Stimulated activated CD8-positive, alpha-beta memory T cell treated with anti-CD3 and anti-CD28 coated beads, Interleukin-15, amount 100 ng/mL, for 1 hour (primary cell): ENCODE measurements around the gene BCAP31.
"Not testable (repeated sequence)": the region's sequence is repeated elsewhere in the genome, so short reads cannot be mapped to it uniquely, and the experiment has no call there.

ENCODE experiments used
- DNase-seq: peaks from one replicate; pipeline ENCODE4 v3.0.0-alpha.2; 2020; ENCODE audit warnings: low read depth

Gene BCAP31

DNA sequence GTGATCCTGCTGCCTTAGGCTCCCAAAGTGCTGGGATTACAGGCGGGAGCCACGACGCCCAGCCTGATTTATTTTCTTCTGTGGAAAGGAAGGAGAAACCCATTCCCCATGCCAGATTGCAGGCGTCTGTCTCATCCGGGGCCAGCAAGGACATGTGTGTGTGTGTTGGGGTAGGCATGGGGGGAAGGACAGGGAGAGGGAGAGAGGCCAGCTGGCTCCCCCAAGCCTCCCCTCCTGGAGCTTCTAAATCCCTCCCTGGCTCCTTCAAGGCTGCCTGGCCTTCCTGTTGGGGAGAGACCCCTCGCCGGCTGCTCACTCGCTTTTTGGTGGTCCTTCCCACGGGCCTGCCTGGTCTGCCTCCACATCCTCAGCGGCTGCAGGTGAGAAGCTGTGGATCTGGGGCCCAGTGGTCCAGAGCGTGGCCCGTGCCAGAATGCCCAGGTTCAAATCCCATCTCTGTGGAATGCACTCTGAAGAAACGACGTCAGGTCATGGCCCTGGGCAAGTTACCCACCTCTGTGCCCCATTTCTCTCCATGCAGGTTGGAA is 38.5 kb upstream of the BCAP31 start:
- no peak for DNase-seq

DNA sequence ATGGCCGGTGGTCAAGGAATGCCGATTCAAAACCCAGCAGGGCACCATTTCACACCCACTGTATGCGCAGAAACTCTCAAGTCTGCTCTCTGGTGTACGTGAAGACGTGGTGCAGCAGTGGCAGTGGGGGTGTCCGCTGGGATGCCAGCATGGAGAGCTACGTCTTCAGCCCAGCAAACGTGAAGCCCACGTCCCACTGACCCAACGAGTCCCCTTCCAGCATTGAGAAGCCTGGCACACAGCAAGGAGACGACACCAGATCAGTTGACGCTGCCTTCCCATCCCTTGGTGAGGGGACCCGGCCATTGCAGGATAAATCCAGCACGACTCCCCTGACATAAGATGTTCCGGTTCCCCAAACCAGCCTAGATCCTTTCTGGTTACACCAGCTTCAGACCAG is 37.7 kb upstream of the BCAP31 start:
- DNase-seq = no peak

DNA sequence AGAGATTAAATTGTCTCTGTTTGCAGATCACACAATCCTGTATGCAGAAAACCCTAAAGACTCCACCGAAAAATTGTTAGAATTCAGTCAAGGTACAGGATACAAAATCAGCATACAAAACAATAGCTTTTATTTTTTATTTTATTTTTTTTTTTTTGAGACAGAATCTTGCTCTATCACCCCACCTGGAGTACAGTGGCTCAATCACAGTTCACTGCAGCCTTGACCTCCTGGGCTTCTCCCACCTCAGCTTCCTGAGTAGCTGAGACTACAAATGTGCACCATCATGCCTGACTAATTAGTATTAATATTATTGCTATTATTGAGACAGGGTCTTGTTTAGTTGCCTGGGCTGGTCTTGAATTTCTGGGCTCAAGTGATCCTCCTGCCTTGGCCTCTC is 30.9 kb upstream of the BCAP31 start:
- no peak for DNase-seq

DNA sequence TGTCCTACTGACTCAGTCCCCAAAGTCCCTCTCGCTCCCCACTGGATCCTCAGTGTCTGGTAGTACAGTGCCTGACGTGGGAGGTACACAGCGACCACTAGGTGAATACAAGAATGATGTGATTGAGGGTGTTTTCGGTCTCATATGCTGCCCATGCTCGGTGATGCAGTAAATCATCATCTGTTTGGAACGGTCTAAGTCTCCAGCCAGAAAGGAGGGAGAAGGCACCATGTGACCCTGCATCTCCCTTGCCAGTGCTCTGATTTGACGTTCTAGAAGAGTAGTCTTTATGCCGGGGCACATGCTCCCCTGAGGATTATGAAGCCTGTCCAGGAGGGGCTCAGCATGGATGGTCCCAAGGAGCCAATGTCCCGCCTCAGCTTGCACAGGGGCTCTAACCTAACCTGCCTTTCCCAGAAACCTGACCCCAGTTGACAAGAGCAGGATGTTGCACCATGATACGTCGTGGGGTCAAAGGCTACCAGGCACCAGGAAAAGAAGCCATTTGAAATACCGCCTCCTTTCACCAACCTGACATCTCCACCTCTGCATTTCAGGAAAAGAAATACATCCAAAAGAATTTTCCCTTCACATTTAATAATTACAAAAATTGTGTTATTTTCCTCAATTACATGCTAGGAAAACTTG is 26.1 kb upstream of the BCAP31 start:
- DNase-seq = no peak

DNA sequence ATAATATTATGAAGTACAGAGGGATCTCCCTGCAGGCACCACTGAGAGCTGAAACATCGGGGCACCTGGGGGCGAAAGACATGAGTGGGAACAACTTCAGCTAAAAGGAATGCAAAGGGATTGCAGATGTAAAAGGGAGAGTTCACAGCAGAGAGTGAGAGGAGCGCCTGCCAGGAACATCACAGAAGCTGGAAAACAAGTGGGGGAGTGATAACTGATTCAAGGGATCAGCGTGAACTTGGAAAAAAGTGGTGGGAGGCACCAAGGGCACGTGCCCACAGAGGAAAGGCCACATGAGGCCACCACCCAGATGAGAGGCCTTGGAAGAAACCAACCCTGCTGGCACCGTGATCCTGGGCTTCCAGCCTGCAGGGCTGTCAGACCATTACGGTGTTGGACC is 24.8 kb upstream of the BCAP31 start:
- DNase-seq = not testable (repeated sequence)

DNA sequence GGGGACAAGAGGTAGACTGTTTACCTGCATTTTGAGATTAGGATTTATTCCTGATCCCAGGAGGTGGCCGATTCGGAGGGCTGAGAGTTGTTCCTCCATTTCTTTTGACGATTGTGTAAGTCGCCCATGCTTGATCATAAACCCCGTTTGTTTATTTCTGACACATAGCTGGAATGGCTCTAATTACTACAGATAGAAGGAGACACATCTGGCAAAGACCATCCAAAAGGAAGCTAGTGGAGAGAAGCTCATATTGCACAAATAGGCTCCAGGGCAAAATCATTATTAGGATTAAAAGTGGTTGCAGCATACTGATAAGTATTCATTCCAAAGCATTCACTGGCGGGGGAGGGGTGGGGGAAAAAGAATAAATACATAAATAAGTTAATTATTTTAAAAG is 22.8 kb upstream of the BCAP31 start:
- not testable (repeated sequence) for DNase-seq

DNA sequence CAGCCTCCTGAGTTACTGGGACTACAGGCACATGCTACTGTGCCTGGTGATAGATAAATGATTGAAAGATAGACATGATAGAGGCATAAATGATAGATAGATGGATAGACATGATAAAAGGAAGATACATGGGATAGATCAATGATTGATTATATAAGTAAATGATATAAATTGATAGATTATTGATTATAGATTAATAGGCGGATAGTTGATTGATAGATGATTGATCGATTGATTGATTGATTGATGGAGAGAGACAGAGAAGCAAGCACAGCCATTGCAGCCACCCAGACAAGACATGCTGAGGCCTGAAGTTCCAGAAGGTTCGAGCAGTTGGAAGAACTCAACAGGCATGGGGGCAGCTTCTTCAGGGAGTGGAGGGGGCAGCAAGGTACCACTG is 22.2 kb upstream of the BCAP31 start:
- DNase-seq = no peak

DNA sequence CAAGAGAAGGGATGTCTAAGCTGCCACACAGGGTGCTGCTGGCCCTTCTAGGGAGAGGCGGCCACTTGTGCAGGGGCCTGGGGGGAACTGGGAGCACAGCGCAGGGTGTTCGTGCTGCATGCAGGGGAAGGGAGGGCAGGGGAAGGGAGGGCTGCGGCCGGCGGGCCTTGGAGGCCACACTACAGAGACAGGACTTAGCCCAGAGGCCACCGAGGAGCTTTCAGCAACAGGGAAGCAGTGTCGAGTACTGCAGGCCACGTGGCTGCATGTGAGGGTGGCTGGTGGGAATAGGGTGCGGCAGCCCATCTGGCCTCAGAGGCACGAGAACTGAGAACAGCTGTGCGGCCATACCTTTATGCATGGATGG is 20.9 kb upstream of the BCAP31 start:
- DNase-seq = not testable (repeated sequence)

DNA sequence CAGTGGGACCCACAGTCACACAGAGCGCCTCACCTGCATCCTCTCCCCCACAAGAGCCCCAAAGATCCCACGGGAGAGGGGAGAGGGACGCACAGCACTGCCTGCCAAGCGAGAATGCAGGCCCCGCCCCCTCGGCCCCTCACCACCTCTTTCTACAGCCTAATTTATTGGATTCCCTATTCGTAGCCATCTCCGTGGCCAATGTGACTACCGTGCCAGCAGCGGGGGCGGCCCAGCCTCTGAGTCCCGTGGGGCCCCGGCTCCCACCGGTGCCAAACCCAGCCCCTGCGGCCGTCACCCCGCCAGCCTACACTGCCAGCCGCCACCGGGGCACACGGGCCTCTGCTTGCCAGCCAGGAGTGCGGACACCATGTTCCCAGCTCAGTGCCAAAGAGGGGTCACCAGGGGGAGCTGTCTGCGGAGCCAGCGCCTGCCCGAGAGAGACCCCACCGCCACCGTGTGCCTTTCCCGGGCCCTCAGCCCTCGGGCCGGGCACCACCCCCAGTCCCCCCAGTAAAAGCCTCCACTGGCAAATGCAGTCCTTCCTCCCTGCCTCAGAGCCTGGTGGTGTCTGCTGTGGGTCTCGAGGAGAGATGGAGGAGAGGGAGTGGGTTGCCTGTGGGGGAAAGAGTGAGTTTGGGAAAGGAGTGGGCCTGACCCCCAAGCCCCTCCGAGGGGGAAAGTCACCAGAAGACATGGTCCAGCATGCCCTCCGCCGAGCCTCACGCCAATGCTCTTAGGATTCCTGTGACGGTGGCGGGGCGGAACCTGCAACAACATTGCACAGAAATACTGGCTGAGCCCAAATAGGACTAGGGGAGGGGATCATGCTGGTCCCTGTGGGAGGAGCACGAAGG is 20.3 kb upstream of the BCAP31 start:
- DNase-seq = no peak

DNA sequence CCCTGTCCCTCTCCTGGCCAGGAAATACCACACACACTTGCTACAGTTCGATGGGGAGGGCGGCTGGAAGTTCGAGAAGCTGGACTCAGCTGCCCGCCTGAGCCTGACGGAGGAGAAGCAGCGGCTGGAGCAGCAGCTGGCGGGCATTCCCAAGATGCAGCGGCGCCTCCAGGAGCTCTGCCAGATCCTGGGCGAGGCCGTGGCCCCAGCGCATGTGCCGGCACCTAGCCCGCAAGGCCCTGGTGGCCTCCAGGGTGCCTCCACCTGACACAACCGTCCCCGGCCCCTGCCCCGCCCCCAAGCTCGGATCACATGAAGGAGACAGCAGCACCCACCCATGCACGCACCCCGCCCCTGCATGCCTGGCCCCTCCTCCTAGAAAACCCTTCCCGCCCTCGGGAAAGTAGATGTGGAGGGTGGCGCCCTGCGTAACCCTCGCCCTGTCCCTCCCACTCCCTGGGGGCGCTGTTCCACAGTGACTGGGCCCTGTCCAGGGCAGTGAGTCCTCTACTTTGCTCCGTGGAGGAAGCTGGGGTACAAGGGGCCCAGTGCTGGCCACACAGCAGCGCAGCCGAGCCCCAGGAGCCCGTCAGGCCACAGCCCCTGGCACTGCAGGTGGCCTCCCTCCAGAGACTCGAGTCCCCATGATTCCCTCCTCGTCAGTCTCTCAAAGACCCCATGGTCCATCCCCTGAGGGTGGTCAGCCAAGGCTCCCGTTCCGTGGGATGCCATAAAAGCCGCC is 19.5 kb upstream of the BCAP31 start:
- not testable (repeated sequence) for DNase-seq

DNA sequence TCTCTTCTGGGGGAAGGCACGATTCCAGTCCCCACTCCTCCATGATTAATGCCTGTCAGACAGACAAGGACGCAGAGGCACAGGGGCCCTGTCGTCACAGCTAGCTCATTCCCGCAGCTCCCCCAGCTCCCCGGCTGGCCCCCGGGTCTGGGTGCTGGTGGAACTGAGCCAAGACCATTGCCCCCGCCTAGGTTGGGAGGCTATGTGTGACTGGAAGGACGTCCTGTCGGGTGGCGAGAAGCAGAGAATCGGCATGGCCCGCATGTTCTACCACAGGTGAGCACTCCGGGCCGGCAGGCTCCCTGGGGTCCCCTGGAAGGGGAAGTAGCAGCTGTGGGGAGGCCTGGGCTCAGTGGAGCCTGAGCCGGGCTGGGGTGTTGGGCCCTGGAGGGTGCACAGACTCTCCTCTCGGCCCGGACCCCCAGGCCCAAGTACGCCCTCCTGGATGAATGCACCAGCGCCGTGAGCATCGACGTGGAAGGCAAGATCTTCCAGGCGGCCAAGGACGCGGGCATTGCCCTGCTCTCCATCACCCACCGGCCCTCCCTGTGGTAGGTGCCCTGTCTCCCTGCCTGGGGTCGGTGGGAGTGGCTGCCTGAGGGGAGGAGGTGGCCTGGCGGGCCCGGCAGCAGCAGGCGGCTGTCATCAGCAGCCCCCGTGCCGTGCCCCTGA is 18.7 kb upstream of the BCAP31 start:
- DNase-seq = not testable (repeated sequence)

DNA sequence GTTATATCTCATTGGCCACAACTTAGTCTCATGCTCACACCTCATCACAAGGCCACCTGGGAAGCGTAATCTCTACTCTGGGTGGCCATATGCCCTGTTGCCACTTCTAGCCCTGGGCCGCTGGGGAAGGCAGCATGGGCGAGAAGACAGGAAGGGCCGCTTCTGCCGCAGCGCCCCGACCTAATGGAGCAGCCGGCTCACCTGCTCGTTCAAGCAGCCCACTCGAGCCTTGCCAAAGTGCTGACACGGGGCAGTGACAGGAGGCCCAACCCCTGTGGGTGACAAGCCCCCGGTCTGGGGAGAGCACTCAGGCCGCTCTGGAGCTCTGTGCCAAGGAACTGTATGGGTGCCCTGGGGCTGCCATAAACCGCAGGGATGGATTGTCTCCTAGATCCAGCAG is 17.9 kb upstream of the BCAP31 start:
- DNase-seq = not testable (repeated sequence)

DNA sequence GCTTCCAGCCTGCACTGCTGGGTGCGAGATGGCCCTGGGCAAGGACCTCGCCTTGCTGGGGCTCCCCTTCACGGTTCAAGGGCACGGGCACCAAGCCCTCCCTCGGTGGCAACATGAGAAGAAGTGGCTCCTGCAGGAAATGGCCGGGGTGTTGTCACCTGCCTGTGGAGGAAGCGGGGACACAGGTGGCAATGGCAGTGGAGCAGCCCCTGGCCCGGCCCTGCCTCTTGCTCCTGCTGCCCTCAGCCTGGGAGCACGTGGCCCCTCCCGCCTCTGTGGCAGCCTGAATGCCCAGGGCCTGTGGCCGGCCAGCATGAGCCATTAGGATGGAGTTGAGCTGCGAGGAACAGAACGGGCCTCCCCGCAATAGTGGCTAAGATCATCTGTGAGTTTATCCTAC is 17.3 kb upstream of the BCAP31 start:
- DNase-seq = no peak

DNA sequence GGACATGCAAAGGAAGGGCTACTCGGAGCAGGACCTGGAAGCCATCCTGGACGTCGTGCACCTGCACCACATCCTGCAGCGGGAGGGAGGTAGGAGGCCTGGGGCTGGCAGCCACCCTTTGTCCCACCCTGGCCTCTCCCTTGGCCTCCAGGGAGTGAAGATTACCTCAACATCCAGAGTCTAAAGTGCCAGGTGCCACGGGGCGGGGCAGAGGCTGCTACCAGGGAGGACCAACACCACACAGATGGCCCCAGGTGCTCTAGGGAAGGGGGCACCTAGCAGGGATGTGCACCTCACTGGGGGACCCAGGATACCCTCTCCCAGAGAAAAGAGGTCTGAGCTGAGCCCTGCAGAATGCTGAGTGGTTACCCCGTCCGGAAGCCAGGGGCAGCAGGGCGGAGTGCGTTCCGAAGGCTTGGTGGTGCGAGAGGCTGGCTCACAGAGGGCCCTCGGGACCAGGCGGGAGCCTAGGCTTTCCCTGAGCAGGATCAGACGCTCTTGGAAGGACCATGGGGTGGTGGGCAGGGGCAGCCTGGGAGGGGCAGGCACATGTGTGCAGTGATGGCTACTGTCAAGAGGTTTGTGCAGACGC is 16.5 kb upstream of the BCAP31 start:
- no peak for DNase-seq

DNA sequence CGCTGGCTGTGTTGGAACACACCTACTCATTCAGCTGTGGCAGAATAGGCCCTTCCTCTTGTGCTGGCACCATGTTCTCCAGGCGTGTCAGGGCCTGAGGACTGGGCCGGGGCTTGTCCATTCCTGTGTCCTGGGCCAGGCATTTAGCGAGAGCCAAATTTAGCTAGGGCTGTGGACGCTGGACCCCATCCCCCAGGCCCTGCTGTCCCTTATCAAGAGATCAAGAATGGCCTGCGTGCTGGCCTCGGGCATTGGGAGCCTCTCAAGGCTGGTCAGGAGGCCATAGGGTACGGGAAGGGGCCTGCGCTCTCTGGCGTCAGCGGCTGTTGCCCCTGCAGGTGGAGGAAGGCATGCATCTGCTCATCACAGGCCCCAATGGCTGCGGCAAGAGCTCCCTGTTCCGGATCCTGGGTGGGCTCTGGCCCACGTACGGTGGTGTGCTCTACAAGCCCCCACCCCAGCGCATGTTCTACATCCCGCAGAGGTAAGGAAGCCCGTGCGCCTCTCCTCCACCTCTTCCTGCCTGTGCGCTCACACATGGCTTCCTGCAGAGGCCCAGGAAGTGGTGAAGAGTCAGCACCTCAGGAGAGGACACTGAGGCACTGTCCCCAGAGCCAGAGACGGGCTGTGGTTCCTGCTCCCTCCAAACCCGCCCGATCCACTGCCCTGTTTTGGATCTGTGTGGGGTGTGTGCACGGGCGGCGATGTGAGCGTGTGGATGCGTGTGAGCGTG is 15.7 kb upstream of the BCAP31 start:
- DNase-seq = no peak

DNA sequence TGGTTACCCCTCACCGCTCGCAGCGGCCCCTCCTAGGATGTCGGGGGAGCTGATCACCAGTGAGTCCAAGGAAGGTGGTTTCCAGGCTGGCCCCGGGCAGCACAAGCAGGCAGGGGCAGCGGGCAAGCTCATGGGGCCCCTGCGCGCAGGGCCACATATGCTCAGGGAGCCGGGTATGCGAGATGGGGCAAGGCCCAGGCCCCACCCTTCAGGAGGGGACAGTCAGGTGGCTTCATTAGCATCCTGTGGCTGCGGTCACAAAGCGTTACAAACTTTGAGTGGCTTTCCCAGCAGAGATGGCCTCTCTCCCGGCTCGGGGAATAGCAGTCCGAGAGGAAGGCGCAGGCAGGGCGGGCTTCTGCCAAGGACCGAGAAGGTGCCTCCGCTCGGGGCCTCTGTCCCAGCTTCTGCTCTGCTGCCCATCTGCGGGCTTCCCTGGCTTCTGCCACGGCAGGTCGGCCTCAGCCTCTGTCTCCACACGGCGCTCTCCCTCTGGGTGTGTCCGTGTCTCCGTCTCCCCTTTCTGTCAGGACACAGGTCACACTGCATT is 13.9 kb upstream of the BCAP31 start:
- no peak for DNase-seq

DNA sequence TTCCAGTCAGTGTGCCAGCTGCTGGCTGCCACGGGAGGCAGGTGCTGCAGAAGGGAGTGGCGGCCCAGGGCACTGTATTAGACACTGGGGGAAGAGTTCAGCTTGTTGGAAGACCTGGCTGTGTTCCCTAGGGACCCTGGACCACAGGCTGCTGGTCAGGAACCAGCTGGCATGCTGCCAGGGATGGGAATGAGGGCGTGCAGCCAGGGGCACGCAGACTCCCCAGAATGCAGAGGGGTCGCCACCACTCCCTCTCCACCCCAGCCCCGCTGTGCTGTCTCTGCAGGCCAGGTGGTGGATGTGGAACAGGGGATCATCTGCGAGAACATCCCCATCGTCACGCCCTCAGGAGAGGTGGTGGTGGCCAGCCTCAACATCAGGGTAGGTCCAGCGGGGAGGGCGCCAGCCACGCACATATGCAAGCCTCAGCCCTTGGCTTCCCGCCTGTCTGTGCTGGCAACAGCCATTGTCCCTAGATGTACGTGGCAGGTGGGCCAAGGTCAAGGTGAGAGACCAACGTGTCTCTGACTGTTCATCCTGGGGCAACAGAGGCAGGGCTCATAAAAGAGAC is 12.8 kb upstream of the BCAP31 start:
- DNase-seq = no peak

DNA sequence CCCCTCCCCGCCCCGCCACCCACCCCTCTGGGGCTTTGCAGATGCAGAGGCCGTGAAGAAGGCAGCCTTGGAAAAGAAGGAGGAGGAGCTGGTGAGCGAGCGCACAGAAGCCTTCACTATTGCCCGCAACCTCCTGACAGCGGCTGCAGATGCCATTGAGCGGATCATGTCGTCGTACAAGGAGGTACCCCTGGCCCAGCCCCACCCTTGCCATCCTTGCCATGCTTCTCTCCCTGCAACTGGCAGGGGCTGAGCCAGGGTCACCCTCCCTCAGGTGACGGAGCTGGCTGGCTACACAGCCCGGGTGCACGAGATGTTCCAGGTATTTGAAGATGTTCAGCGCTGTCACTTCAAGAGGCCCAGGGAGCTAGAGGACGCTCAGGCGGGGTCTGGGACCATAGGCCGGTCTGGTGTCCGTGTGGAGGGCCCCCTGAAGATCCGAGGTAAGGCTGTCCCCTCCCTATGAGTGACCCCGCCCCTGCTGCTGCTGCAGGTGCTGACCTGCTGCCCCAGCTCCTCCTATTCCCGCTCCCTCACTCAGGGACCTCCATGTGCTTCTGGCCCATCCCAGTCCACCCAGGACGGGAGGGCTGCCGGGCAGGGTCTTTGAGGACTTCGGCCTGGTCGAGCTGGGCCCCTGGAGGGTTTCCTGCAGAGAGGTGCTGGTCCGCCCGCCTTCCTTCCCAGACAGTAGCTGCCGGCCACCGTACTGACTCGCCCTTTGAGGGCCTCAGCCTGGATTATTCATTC is 12.1 kb upstream of the BCAP31 start:
- DNase-seq = no peak

DNA sequence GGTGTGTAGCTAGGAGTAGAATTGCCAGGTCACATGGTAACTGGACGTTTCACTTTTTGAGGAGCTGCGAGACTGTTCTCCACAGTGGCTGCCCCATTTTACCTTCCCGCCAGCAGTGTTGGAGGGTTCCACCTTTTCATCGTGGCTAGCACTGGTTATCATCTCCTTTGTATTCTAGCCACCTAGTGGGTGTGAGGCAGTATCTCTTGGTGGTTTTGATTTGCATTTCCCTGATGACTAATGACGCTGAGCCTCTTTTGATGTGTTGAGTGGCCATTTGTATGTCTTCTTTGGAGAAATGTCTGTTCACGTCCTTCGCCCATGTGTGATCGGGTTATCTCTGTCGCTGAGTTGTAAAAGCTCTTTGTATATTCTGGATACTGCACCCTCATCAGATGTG is 11.1 kb upstream of the BCAP31 start:
- no peak for DNase-seq

DNA sequence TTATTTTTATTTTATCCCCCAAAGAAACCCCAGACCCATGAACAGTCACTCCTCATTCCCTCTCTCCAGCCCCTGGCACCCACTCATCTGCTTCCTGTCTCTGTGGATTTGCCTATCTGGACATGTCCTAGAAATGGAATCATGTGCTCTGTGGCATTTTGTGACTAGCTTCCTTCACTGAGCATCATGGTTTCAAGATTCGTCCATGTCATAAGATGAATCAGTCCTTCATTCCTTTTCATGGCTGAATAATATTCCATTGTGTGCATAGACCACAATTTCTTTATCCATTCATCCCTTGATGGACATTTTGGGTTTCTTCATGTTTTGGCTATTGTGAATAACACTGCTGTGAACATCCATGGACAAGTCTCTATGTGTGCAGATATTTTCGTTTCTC is 10.7 kb upstream of the BCAP31 start:
- DNase-seq = no peak
